NCI-H2081 (cell line): Measurements from ENCODE around the gene UBALD2.
"Not testable (repeated sequence)": the region's sequence is repeated elsewhere in the genome, so short reads cannot be mapped to it uniquely, and the experiment has no call there.

Experiments
- DNase-seq, 2 experiments: peaks; one replicate each; lab custom pipeline; 2025; lab: John Stamatoyannopoulos, UW

The UBALD2 gene

GRCh38 chr17:76266244-76266938 lies 1.2 kb downstream of the UBALD2 start:
- DNase-seq: peak; percentile 26 to 43

GRCh38 chr17:76267051-76267576 lies 2.0 kb downstream of the UBALD2 start:
- DNase-seq: no peak

- DNase-seq: not testable (repeated sequence)
These were observed 2.4 kb downstream of the UBALD2 start for GRCh38 chr17:76267581-76268001.

- no peak for DNase-seq
These were observed 3.0 kb downstream of the UBALD2 start for GRCh38 chr17:76268015-76268749.

- no peak for DNase-seq
These were observed 4.1 kb downstream of the UBALD2 start for GRCh38 chr17:76268991-76269981.

- no peak for DNase-seq
These were observed 5.0 kb downstream of the UBALD2 start for GRCh38 chr17:76270127-76270592.

- no peak for DNase-seq
These were observed 5.9 kb downstream of the UBALD2 start for GRCh38 chr17:76270770-76271668.

GRCh38 chr17:76271669-76272540 lies 6.8 kb downstream of the UBALD2 start:
- no peak for DNase-seq

GRCh38 chr17:76272541-76273444 lies 7.6 kb downstream of the UBALD2 start:
- DNase-seq: no peak

GRCh38 chr17:76273445-76274111 lies 8.4 kb downstream of the UBALD2 start:
- DNase-seq: no peak

GRCh38 chr17:76274112-76274956 lies 9.2 kb downstream of the UBALD2 start:
- no peak for DNase-seq

GRCh38 chr17:76275382-76276068 lies 10.4 kb downstream of the UBALD2 start:
- DNase-seq: no peak

- DNase-seq: no peak
These were observed 10.9 kb downstream of the UBALD2 start for GRCh38 chr17:76276069-76276431.

GRCh38 chr17:76276461-76277299 lies 11.5 kb downstream of the UBALD2 start:
- DNase-seq: no peak

GRCh38 chr17:76277300-76278267 lies 12.4 kb downstream of the UBALD2 start:
- DNase-seq: no peak
